MCF 10A (cell line): ENCODE results near the gene NOD1. TPM values are rescaled to one million over a fixed set of nuclear protein-coding genes. Genes with fewer than 3 reads are reported as not detected.

Source experiments
- BruUV-seq: library from RNA; stranded (reverse); fragments of 400-500 nt; replicated peaks from 2 replicates; lab custom pipeline; 2021; lab: Mats Ljungman, UMichigan
- CTCF ChIA-PET: fragments of 300-600 bp; sonication (Branson Sonifier 250); formaldehyde crosslinking; extraction: SDS; loops from one replicate; lab custom pipeline; 2021; ENCODE audit warnings: antibody characterized with exemption, inconsistent platforms; lab: Yijun Ruan, JAX
- POLR2A ChIA-PET: fragments of 300-600, 350-650 bp; sonication (Branson Sonifier 250); formaldehyde crosslinking; extraction: SDS; loops from one replicate; lab custom pipeline; 2020; ENCODE audit warnings: antibody characterized with exemption, inconsistent platforms; lab: Yijun Ruan, JAX
- DNase-seq: peaks from one replicate; pipeline ENCODE4 v3.0.0-alpha.2; 2018; ENCODE audit not compliant: unreplicated experiment
- H3K27ac Mint-ChIP-seq: one replicate; pipeline ENCODE4 v1.8.0; 2022; ENCODE audit warnings: mild to moderate bottlenecking, low read depth, mixed read lengths; ENCODE audit not compliant: unreplicated experiment
- H3K27me3 Mint-ChIP-seq: one replicate; pipeline ENCODE4 v1.8.0; 2022; ENCODE audit warnings: mixed read lengths; ENCODE audit not compliant: insufficient read depth, unreplicated experiment
- H3K36me3 Mint-ChIP-seq: one replicate; pipeline ENCODE4 v1.8.0; 2022; ENCODE audit warnings: mild to moderate bottlenecking, moderate library complexity, mixed read lengths; ENCODE audit not compliant: insufficient read depth, unreplicated experiment
- H3K4me1 Mint-ChIP-seq: one replicate; pipeline ENCODE4 v1.8.0; 2022; ENCODE audit warnings: mixed read lengths; ENCODE audit not compliant: insufficient read depth, unreplicated experiment
- H3K4me3 Mint-ChIP-seq: one replicate; pipeline ENCODE4 v1.8.0; 2022; ENCODE audit warnings: mild to moderate bottlenecking, moderate library complexity, mixed read lengths; ENCODE audit not compliant: unreplicated experiment
- H3K9me3 Mint-ChIP-seq: one replicate; pipeline ENCODE4 v1.8.0; 2022; ENCODE audit warnings: mixed read lengths; ENCODE audit not compliant: unreplicated experiment
- CTCF ChIP-seq: fragments of 200-600 bp; IDR thresholded peaks from one replicate; pipeline ENCODE4 v1.8.0; 2022; ENCODE audit warnings: antibody characterized with exemption, mild to moderate bottlenecking; ENCODE audit not compliant: unreplicated experiment
- intact Hi-C: fragments of 100-400 bp; cut with micrococcal nuclease; formaldehyde crosslinking; loops from 2 replicates; pipeline ENCODE4 v1.14.1; 2022
- total RNA-seq: library from RNA; stranded (reverse); gene quantifications from 2 replicates; pipeline ENCODE4 v1.2.3, GENCODE V29; 2022

The NOD1 gene
- total RNA-seq, 1 experiment from 2014 or later = 3.8 TPM

GRCh38 chr7:30395676-30396075 lies 82.9 kb downstream of the NOD1 start:
- CTCF ChIA-PET = no interaction called here

GRCh38 chr7:30391806-30392205 lies 86.8 kb downstream of the NOD1 start:
- no peak overlapping the region for H3K4me3 Mint-ChIP-seq
- H3K27me3 Mint-ChIP-seq = no peaks in the 10 kb centered on the region
- H3K9me3 Mint-ChIP-seq = no peaks in the 10 kb centered on the region
- no peak for DNase-seq
- POLR2A ChIA-PET = interaction anchor here (0.6 to 1.3 kb wide), 3 partner anchors 14 to 1265 kb away, joined by 3 to 4 read pairs (median 3); no protein-coding TSS in a partner anchor
- no peak for TF ChIP-seq CTCF
- CTCF ChIA-PET = interaction anchor here (0.8 kb wide), 1 partner anchor 21 kb away, joined by 3 read pairs; no protein-coding TSS in a partner anchor
- intact Hi-C loops = no loop called here
- peaks cover 10% of the 10 kb centered on the region for H3K4me1 Mint-ChIP-seq
- H3K27ac Mint-ChIP-seq = no peak overlapping the region
- H3K36me3 Mint-ChIP-seq = peaks cover 11% of the 10 kb centered on the region
- no TSS peak for BruUV-seq

More at GRCh38 chr7:30395676-30396075, 82.9 kb downstream of the NOD1 start:
- POLR2A ChIA-PET = interaction anchor here (0.7 to 1.8 kb wide), 2 partner anchors 12 to 25 kb away, joined by 3 to 6 read pairs; no protein-coding TSS in a partner anchor
- Mint-ChIP-seq H3K27me3 (no peaks in the 10 kb centered on the region), H3K9me3 (no peaks in the 10 kb centered on the region), H3K4me1 (peaks cover 5% of the 10 kb centered on the region), H3K4me3 (no peak overlapping the region), H3K36me3 (no peaks in the 10 kb centered on the region), H3K27ac (no peak overlapping the region)
- intact Hi-C loops = no loop called here
- no TSS peak for BruUV-seq
- no peak for TF ChIP-seq CTCF
- DNase-seq = no peak

GRCh38 chr7:30390736-30391636 lies 87.6 kb downstream of the NOD1 start:
- no peak for DNase-seq
- Mint-ChIP-seq H3K27ac (no peak overlapping the region), H3K4me3 (no peak overlapping the region), H3K4me1 (peaks cover 10% of the 10 kb centered on the region), H3K9me3 (no peaks in the 10 kb centered on the region), H3K27me3 (no peaks in the 10 kb centered on the region), H3K36me3 (peaks cover 11% of the 10 kb centered on the region)
- ChIA-PET POLR2A (interaction anchor here (0.6 to 1.3 kb wide), 5 partner anchors 12 to 1264 kb away, joined by 3 to 6 read pairs (median 3); no protein-coding TSS in a partner anchor), CTCF (interaction anchor here (0.8 kb wide), 1 partner anchor 22 kb away, joined by 3 read pairs; no protein-coding TSS in a partner anchor)
- TF ChIP-seq CTCF = no peak
- intact Hi-C loops = no loop called here
- BruUV-seq = no TSS peak

GRCh38 chr7:30389791-30390190 lies 88.8 kb downstream of the NOD1 start:
- no peak for TF ChIP-seq CTCF
- intact Hi-C loops = no loop called here
- Mint-ChIP-seq H3K36me3 (peaks cover 11% of the 10 kb centered on the region), H3K4me3 (no peak overlapping the region), H3K9me3 (no peaks in the 10 kb centered on the region), H3K27me3 (no peaks in the 10 kb centered on the region), H3K27ac (no peak overlapping the region), H3K4me1 (peaks cover 9% of the 10 kb centered on the region)
- ChIA-PET POLR2A (no interaction called here), CTCF (no interaction called here)
- no TSS peak for BruUV-seq
- DNase-seq = no peak
